H9 (cell line): ENCODE data around the gene RIOK1. TPM values are rescaled to one million over a fixed set of nuclear protein-coding genes. Genes with fewer than 3 reads are reported as not detected.

Experiments used
- DNase-seq: peaks from one replicate; pipeline ENCODE4 v3.0.0-alpha.2; 2017
- H2AFZ ChIP-seq: one replicate; pipeline ENCODE4 v1.6.1; 2013; ENCODE audit warnings: mild to moderate bottlenecking, low read length, control low read depth, moderate library complexity
- H2AK5ac ChIP-seq: 2 replicates; pipeline ENCODE4 v1.6.1; 2013; ENCODE audit warnings: low read length, control low read depth, mixed read lengths; ENCODE audit not compliant: insufficient read length
- H2BK120ac ChIP-seq: one replicate; pipeline ENCODE4 v1.6.1; 2013; ENCODE audit warnings: low read depth, mild to moderate bottlenecking, low read length, control low read depth, inconsistent platforms; ENCODE audit not compliant: poor library complexity, severe bottlenecking
- H2BK12ac ChIP-seq: 2 replicates; pipeline ENCODE4 v1.6.1; 2013; ENCODE audit warnings: low read length, control low read depth, mixed read lengths, low read depth; ENCODE audit not compliant: insufficient read length
- H2BK15ac ChIP-seq: 2 replicates; pipeline ENCODE4 v1.6.1; 2013; ENCODE audit warnings: low read depth, low read length, control low read depth
- H2BK20ac ChIP-seq: one replicate; pipeline ENCODE4 v1.6.1; 2013; ENCODE audit warnings: low read depth, mild to moderate bottlenecking, low read length, control low read depth, inconsistent platforms; ENCODE audit not compliant: poor library complexity, severe bottlenecking
- H2BK5ac ChIP-seq: 2 replicates; pipeline ENCODE4 v1.6.1; 2013; ENCODE audit warnings: low read length, control low read depth, mixed read lengths; ENCODE audit not compliant: insufficient read length
- H3K14ac ChIP-seq: 2 replicates; pipeline ENCODE4 v1.6.1; 2013; ENCODE audit warnings: low read length, control low read depth; ENCODE audit not compliant: insufficient read depth
- H3K18ac ChIP-seq: 2 replicates; pipeline ENCODE4 v1.6.1; 2013; ENCODE audit warnings: low read depth, mild to moderate bottlenecking, mixed read lengths, low read length, control low read depth; ENCODE audit not compliant: insufficient read length
- H3K23ac ChIP-seq: 2 replicates; pipeline ENCODE4 v1.6.1; 2013; ENCODE audit warnings: low read length, control low read depth, mixed read lengths, low read depth; ENCODE audit not compliant: insufficient read length
- H3K23me2 ChIP-seq: 2 replicates; pipeline ENCODE4 v1.6.1; 2013; ENCODE audit warnings: low read depth, mild to moderate bottlenecking, mixed read lengths, low read length, control low read depth; ENCODE audit not compliant: insufficient read length, poor library complexity, severe bottlenecking
- H3K27ac ChIP-seq: 2 replicates; pipeline ENCODE4 v1.5.1; 2013; ENCODE audit warnings: low read length, control low read depth, mixed read lengths, low read depth; ENCODE audit not compliant: insufficient read length
- H3K27me3 ChIP-seq: 2 replicates; pipeline ENCODE4 v1.6.1; 2013; ENCODE audit warnings: low read length, control low read depth, inconsistent platforms; ENCODE audit not compliant: insufficient read depth
- H3K4ac ChIP-seq: 2 replicates; pipeline ENCODE4 v1.6.1; 2013; ENCODE audit warnings: low read depth, mild to moderate bottlenecking, control low read depth, inconsistent platforms, low read length, moderate library complexity
- H3K4me1 ChIP-seq: 2 replicates; pipeline ENCODE4 v1.6.1; 2013; ENCODE audit warnings: low read length, control low read depth, inconsistent platforms; ENCODE audit not compliant: insufficient read depth
- H3K4me2 ChIP-seq: 2 replicates; pipeline ENCODE4 v1.6.1; 2013; ENCODE audit warnings: low read length, control low read depth, mixed read lengths; ENCODE audit not compliant: insufficient read length, insufficient read depth
- H3K56ac ChIP-seq: 2 replicates; pipeline ENCODE4 v1.6.1; 2013; ENCODE audit warnings: low read depth, mild to moderate bottlenecking, mixed read lengths, low read length, control low read depth; ENCODE audit not compliant: insufficient read length
- H3K79me1 ChIP-seq: 2 replicates; pipeline ENCODE4 v1.6.1; 2013; ENCODE audit warnings: low read depth, mild to moderate bottlenecking, moderate library complexity, low read length, control low read depth, inconsistent platforms; ENCODE audit not compliant: insufficient read depth, poor library complexity, severe bottlenecking
- H3K79me2 ChIP-seq: 2 replicates; pipeline ENCODE4 v1.6.1; 2013; ENCODE audit warnings: low read length, control low read depth, inconsistent platforms; ENCODE audit not compliant: insufficient read depth
- H3K9ac ChIP-seq: 2 replicates; pipeline ENCODE4 v1.6.1; 2013; ENCODE audit warnings: low read length, control low read depth, mixed read lengths; ENCODE audit not compliant: insufficient read length; ENCODE audit errors: extremely low read depth
- H3K9me3 ChIP-seq: one replicate; pipeline ENCODE4 v1.6.1; 2013; ENCODE audit warnings: low read depth, low read length, inconsistent platforms; ENCODE audit not compliant: control insufficient read depth
- H3T11ph ChIP-seq: one replicate; pipeline ENCODE4 v1.6.1; 2013; ENCODE audit warnings: mild to moderate bottlenecking, low read length, control low read depth, inconsistent platforms
- H4K20me1 ChIP-seq: one replicate; pipeline ENCODE4 v1.6.1; 2013; ENCODE audit not compliant: control insufficient read depth, insufficient read length, insufficient read depth
- H4K5ac ChIP-seq: 2 replicates; pipeline ENCODE4 v1.6.1; 2013; ENCODE audit warnings: low read depth, mild to moderate bottlenecking, mixed read lengths, low read length, control low read depth; ENCODE audit not compliant: insufficient read length
- H4K8ac ChIP-seq: replicated peaks from 2 replicates; pipeline ENCODE4 v1.6.1; 2013; ENCODE audit warnings: low read length, control low read depth, mixed read lengths, low read depth; ENCODE audit not compliant: insufficient read length
- H4K91ac ChIP-seq: 2 replicates; pipeline ENCODE4 v1.6.1; 2013; ENCODE audit warnings: low read depth, mild to moderate bottlenecking, moderate library complexity, mixed read lengths, low read length, control low read depth; ENCODE audit not compliant: insufficient read length
- H3K27ac Mint-ChIP-seq, 3 experiments: 2 replicates in 2 of 3; 3 replicates in 1 of 3; pipeline ENCODE4 v1.8.0; 2020 to 2021; ENCODE audit warnings: mixed read lengths in 3 of 3, mild to moderate bottlenecking in 1 of 3, moderate library complexity in 1 of 3
- H3K27me3 Mint-ChIP-seq: 2 replicates; pipeline ENCODE4 v1.8.0; 2021; ENCODE audit warnings: low read depth, mild to moderate bottlenecking, moderate library complexity, mixed read lengths
- H3K36me3 Mint-ChIP-seq, 3 experiments: 2 replicates in 2 of 3; 3 replicates in 1 of 3; pipeline ENCODE4 v1.8.0; 2020 to 2021; ENCODE audit warnings: low read depth in 3 of 3, mixed read lengths in 3 of 3; ENCODE audit not compliant: insufficient read depth in 1 of 3
- H3K4me1 Mint-ChIP-seq, 2 experiments: 2 replicates each; pipeline ENCODE4 v1.8.0; 2020; ENCODE audit warnings: mixed read lengths in 2 of 2
- H3K4me3 Mint-ChIP-seq, 2 experiments: 2 replicates in 1 of 2; 3 replicates in 1 of 2; pipeline ENCODE4 v1.8.0; 2020 to 2021; ENCODE audit warnings: mild to moderate bottlenecking in 2 of 2, mixed read lengths in 2 of 2, moderate library complexity in 1 of 2
- H3K9me3 Mint-ChIP-seq, 2 experiments: 2 replicates in 1 of 2; 3 replicates in 1 of 2; pipeline ENCODE4 v1.8.0; 2020; ENCODE audit warnings: mild to moderate bottlenecking in 2 of 2, mixed read lengths in 2 of 2, moderate library complexity in 1 of 2
- CTCF ChIP-seq: fragments of 200-600 bp; sonication (generic); conservative IDR thresholded peaks from 3 replicates; pipeline ENCODE4 v1.8.0; 2021; ENCODE audit warnings: antibody characterized with exemption, mild to moderate bottlenecking
- WGBS: extraction: QIAGEN DNeasy Blood & Tissue Kit; methylation state at CpG from one replicate; pipeline ENCODE4 v1.1.7; 2013; ENCODE audit warnings: missing lambda C conversion rate, low lambda C conversion rate, mixed read lengths; ENCODE audit not compliant: insufficient read length; ENCODE audit errors: extremely low coverage; 5-methylcytosine and 5-hydroxymethylcytosine counted together
- total RNA-seq: library from RNA; stranded (reverse); gene quantifications from 2 replicates; pipeline ENCODE4 v1.2.1, GENCODE V29; 2021

RIOK1 gene
- total RNA-seq, 1 experiment from 2014 or later = 40.0 TPM

- Histone ChIP-seq H3K79me1 (no peaks in the 10 kb centered on the region), H3K18ac (no peak overlapping the region), H2AK5ac (no peak overlapping the region), H3K23me2 (no peaks in the 10 kb centered on the region), H3K79me2 (no peaks in the 10 kb centered on the region), H3K27ac (no peak overlapping the region), H3T11ph (no peak overlapping the region), H3K14ac (no peak overlapping the region), H4K91ac (no peak overlapping the region), H3K27me3 (no peaks in the 10 kb centered on the region), H2BK15ac (no peak overlapping the region), H3K56ac (no peak overlapping the region), H4K5ac (no peak overlapping the region), H3K9me3 (no peaks in the 10 kb centered on the region), H2BK12ac (no peak overlapping the region), H2BK20ac (no peak overlapping the region), H3K4me2 (no peak overlapping the region), H4K20me1 (no peaks in the 10 kb centered on the region), H2AFZ (no peak overlapping the region), H2BK120ac (no peak overlapping the region), H3K4me1 (peaks cover 5% of the 10 kb centered on the region; the same call in 1 of the 2 replicates), H3K23ac (no peak overlapping the region), H3K4ac (no peak overlapping the region), H4K8ac (no peak overlapping the region), H3K9ac (no peak overlapping the region), H2BK5ac (no peak overlapping the region)
- H3K27ac Mint-ChIP-seq = no peak overlapping the region
- no peak for DNase-seq
- H3K36me3 Mint-ChIP-seq = peaks cover 0 to 3% (median 0%) of the 10 kb centered on the region in 3 experiments; a peak in 3 of 7 replicates
- H3K9me3 Mint-ChIP-seq = no peaks in the 10 kb centered on the region; a peak in 1 of 5 replicates
- no peak overlapping the region for H3K4me3 Mint-ChIP-seq
- H3K27me3 Mint-ChIP-seq = peaks cover 1% of the 10 kb centered on the region; the same call in 1 of the 2 replicates
- WGBS = no CpG with 5 or more reads among the region's 25 CpGs
- TF ChIP-seq CTCF = peak; percentile 62
- peaks cover 16 to 18% of the 10 kb centered on the region in 2 experiments for H3K4me1 Mint-ChIP-seq
These were observed 35.6 kb downstream of the RIOK1 start for GRCh38 chr6:7424967-7425807.
